GM21786 (cell line): Measurements from ENCODE around the gene GLS.
A peak's percentile ranks its signal among the peaks of the same experiment; 100 is the strongest.
"Not testable (repeated sequence)": the region's sequence is repeated elsewhere in the genome, so short reads cannot be mapped to it uniquely, and the experiment has no call there.

Experiments
- ATAC-seq: cut with Tn5 transposase; IDR thresholded peaks from one replicate; pipeline ENCODE4 v1.9.1; 2021; ENCODE audit not compliant: unreplicated experiment

The GLS gene

DNA sequence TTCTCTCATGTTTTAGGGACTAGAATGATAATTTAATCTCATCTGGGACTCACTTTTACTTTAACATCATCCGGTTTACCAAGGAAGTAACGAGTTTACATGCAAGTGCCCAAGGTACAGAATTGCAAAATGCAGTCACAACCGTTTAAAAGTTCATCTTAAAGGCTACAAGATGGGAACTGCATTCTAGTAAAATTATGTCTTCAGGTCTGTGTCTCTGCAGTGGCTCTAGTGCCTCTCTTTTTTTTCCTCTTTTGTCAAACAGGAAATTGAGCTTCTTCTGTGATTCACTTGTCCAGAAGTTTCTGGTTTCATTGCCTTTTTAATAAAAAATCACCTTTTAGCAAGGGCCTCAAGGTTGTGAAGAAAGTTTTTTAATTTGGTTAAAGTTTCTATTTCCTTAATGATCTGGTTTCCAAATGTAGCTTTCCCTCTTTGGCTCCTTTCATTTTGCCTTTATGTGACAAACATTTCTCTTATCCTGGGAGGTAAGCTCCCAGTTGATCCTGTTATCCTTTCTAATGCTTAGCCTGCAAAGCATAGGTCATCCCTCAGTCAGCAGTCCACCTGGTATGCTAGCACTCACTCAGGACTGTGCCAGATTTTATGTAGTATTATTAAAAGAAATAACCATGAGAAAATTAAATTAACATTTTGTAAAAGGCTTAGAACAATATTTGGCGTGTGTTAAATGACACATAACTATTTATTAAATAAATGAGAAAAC lies 2.4 kb downstream of the GLS start:
- ATAC-seq, result no peak

DNA sequence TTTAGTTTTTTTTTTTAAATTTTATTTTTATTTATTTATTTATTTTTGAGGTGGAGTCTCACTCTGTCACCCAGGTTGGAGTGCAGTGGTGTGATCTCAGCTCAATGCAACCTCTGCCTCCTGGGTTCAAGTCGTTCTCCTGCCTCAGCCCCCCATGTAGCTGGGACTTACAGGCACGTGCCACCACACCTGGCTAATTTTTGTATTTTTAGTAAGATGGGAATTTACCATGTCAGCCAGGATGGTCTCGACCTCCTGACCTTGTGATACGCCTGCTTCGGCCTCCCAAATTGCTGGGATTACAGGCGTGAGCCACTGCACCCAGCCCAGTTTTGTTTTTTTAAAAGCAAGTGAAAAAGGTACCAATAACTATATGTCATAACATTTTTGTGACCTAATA lies 5.2 kb downstream of the GLS start:
- ATAC-seq, result not testable (repeated sequence)

- ATAC-seq, result peak; percentile 64
Measured at GRCh38 chr2:190887089-190887488, 6.5 kb downstream of the GLS start.

DNA sequence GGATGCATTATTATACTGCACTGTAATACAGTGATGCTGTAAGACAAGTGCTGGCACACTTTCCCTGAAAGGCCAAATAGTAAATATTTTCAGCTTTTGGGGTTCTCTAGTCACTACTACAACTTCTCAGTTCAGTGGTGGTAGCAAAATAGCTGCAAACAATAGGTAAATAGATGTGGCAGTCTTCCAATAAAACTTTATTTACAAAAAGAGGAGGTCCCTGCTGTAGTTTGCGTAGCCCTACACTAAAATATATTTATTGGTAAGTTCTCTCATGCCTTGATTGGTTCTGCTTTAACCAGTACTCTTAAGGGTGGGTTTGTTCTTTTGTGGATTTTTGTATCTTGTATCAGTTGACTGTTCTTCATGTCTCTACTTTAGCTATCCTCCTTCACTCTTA lies 7.8 kb downstream of the GLS start:
- no peak for ATAC-seq

DNA sequence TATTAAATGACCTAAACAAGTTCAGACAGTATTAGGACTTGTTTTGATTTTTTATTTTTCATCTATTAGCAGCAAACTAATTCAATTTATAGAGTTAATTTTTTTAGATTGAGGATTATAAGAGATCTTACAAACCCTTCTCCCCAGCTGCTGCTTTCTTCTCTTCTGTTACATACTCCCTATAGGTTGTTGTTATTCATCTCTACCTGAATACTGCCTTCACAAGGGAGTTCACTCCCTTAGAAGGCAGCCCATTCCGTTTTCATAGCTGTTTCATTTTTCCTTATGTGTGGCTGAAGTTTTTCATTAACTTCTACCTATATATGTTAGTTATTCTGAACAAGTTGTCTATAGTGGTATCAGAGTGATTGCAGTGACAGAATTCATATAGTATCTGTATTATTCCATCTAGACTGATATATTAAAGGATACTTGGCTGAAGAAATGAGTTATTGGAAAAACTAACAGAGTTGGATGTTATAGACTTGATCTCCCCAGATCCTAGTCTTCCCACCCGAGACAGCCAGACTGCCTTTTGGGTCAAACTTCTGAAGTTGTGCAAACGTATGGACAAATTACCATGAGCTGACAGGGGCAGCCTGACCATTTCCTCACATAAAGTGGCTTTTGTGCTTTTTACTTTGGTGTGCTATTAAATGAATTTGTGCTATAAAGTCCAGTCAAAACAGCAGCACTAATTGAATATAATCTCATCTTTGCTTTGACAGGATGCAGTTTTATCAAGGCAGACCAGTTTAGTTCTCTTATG lies 8.7 kb downstream of the GLS start:
- ATAC-seq, result no peak

DNA sequence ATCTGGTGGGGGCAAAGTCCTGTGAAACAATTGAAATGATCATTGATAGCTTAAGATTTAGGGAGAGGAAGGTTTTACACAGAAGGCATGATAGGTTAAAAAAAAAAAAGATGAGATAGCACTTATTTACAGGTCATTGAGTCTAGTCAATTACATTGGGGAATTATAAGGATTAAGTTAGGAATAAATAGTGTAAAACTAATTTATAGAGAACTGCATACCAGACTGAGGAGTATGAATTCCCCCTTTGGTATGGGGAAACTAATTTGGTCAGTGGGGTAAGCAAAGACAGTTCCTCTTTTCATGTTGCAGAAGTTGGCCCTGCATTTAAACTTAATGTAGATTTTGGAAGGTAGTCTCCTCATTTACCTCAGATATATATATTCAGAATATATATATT lies 10.8 kb downstream of the GLS start:
- peak; percentile 53 for ATAC-seq

GRCh38 chr2:190891889-190892288 lies 11.3 kb downstream of the GLS start:
- no peak for ATAC-seq

GRCh38 chr2:190893157-190893556 lies 12.5 kb downstream of the GLS start:
- ATAC-seq, result no peak

DNA sequence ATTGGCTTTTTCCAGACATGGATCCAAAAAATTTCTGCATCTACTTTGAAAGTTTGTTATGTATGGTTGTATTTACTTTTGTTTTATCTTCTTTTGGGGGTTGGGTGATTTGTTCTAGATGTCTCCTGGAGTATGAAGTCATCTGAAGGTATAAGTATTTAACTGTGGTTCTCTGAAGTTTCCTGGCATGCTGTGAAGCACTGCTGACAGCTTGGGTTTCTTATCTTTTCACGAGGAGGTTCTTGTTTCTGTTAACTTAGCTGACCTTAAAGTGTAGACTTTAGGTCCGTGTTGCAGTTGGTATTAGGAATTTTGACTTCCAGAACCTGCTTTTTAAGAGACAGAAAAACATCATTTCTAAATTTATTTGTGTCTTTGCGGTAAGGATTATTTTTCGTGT lies 15.9 kb downstream of the GLS start:
- ATAC-seq, result no peak

GRCh38 chr2:190903693-190904450 lies 23.3 kb downstream of the GLS start:
- ATAC-seq, result no peak

DNA sequence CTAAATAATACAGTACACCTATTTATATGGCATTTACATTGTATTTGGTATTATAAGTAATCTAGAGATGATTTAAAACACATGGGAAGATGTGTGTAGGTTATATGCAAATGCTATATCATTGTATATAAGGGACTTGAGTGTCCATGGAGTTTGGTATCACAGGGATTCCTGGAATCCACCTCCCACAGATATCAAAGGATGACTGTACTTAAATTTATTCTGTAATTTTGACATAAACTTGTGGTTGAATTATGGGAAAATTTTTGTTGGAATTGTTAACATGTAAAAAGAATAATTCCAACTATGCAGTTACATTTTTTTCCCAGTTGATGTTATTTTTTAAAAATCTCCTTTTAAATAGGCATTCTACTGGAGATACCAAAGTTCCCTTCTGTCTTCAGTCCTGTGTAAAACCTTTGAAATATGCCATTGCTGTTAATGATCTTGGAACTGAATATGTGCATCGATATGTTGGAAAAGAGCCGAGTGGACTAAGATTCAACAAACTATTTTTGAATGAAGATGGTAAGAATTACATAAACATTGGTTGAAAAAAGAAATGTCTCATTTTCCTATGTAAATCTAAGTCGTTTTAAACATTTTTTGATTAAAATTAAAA lies 24.1 kb downstream of the GLS start:
- no peak for ATAC-seq

GRCh38 chr2:190908532-190908931 lies 27.9 kb downstream of the GLS start:
- no peak for ATAC-seq

GRCh38 chr2:190909680-190910079 lies 29.1 kb downstream of the GLS start:
- ATAC-seq, result no peak

DNA sequence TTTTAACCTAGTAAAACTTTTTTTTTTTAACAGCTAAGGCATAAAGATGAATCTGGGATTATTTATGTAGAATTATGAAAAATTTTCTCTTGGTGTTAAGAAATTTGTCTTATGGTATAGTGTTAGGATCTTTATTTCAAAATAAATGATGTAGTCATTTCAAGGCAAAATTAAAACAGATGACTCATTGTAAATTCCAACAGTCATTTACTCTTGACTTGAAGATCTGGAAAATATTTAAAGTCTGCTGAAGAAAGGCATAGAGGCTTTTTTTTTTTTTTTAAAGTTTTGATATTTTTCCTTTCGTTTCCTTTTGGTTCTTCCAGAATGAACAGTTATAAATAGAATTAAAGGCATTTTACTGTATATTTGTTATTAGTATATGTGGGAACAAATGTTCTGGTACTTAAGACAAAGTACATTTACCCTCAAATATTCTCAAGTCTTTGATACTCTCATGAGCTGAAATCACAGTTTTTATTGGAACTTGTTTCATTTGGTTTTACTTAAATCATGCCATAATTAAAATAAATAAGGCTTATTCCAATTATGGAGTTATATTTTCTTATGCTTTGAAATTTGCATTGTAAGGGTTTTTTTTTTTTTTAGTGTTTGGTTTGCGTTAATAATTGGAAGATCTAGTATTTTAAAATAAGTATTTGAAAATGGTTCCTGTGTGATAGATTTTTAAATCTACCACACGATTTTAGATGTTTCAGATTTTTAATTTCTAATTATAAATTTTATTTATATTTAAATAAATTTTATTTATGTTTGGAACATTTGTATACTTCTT lies 29.9 kb downstream of the GLS start:
- ATAC-seq, result no peak

DNA sequence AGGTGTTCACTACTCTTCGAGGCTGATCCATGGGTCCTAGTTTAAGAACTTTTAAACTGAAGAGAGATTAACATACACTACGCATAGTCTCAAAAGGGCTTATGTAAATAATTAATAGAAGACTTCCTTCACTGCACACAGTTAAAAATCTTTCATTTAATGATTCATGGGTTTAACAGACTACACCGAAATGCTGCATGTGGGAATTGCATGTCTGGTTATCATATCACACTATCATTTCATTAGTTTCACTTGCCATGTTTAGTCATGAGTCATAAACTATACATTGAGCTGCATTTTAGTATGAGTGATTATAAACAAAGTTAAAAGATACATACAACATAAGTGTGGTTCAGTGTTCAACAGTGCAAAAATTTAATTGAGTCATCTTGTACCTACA lies 31.2 kb downstream of the GLS start:
- ATAC-seq, result peak; percentile 94

DNA sequence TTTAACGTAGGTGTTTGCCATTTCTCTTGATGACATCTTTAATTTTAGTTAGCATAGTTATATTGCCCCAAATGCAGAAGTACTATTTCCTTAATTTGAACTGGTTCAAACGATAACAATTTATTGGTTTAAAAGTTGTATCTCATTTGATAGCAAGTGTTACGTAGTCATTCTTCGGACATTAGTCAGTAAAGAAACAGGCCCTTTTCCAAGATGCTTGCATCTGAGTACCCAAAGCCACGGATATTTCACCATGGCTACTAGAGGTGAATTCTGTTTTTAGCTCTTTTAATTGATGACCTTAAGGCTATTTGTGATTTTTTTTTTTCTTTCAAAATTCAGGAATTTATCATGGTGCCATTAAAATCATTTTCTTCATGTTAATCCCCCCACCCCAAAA lies 32.1 kb downstream of the GLS start:
- ATAC-seq, result no peak

DNA sequence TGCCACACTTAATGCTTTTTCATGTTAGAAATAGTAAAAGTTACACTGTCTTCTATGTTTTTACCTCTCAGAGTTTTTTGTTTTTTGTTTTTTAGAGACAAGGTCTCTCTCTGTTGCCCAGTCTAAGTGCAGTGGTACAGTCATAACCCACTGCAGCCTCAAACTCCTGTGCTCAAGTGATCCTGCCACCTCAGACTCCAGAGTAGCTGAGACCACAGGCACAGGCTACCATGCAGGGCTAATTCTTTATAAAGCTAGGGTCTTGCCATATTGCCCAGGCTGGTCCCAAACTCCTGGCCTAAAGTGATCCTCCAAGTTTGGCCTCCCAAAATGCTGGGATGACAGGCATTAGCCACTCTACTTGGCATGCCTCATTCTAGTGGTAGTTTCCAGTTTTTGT lies 33.1 kb downstream of the GLS start:
- ATAC-seq, result no peak

- no peak for ATAC-seq
Measured at GRCh38 chr2:190916829-190917228, 36.2 kb downstream of the GLS start.

GRCh38 chr2:190920085-190920484 lies 39.5 kb downstream of the GLS start:
- no peak for ATAC-seq

DNA sequence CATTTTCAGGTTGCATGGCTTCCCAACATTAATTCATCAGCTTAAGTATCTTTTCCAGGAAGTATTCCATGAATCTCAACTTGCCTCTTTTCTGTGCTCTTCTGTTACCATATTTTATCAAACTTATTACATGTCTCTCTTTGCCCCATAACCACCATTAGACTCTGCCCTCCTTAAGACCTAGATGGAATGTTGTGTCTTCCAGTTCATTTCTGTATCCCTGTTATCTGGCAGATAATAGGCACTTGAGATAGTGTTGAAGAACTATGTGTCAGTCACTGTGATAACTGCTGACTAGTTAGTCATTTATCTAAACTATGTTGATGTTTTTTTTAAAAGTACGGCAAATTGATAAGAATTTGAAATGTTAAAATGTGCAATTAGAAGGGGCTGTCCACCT lies 41.8 kb downstream of the GLS start:
- ATAC-seq, result no peak

DNA sequence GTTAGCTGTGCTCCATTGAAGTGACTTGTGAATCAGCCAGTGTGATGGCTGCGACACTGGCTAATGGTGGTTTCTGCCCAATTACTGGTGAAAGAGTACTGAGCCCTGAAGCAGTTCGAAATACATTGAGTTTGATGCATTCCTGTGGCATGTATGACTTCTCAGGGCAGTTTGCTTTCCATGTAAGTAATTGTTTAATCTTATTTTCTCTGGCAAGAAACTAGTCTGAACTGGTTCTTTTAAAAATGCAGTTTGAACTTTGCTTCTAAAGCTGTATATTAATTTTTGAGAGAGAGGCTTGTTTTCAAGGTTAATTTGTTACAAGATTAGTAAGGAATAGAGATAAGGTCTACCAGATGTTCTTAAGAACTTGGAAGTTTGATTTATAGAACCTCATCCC lies 46.7 kb downstream of the GLS start:
- ATAC-seq, result no peak
